AG08395 (cell line): ENCODE measurements around the gene OSBP2.

ENCODE experiments used
- DNase-seq: peaks from one replicate; pipeline ENCODE4 v3.0.0; 2012; ENCODE audit warnings: mixed read lengths, low spot score

OSBP2 gene

DNA sequence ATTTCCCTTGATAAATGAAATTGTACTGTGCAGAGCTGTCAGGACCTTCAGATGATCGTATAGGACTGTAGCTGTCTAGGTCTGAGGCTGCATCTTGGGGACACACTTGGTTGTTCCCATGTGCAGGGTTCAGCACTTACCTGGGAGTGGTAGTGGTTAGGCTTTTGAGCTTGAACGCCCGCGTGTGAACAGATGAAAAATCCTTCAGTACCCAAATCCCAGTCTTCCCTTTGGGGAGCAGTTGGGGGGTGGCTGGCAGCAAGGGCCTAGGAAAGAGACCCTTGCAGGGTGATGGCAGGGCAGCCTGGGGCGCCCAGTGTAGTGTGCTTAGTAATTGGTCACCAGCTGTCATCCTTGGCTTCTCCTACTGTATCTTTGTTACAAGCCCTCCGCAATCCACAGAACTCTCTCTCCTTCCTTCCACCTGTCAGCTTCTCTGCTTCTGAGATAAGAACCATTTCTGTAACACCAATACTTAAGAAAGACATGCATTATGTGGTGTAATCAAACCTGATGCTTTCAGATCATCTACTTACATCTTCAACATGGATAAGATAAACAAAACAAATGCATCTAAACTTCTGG, 209.3 kb downstream of the OSBP2 start:
- DNase-seq: no peak

- no peak for DNase-seq
These were observed 211.1 kb downstream of the OSBP2 start for GRCh38 chr22:30905696-30906341.

DNA sequence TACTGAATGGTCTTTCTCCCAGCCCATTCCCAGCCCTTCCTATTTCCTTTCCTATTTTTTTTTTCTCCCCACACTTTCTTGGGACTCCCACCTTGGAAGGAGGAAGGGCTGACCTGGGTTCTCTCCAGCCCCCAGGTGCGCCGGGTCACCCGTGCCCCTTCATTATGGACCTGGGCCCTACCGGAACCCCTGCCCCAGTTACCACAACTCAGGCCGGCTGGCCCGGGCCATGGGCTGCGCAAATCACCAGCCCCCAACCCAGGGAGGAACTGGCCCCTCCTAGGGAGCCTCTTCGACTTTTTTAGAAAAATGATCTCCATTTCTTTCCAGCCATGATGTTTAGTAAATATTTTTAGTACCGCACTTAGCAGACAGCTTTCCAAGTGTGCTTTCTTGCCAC, 211.7 kb downstream of the OSBP2 start:
- no peak for DNase-seq

DNA sequence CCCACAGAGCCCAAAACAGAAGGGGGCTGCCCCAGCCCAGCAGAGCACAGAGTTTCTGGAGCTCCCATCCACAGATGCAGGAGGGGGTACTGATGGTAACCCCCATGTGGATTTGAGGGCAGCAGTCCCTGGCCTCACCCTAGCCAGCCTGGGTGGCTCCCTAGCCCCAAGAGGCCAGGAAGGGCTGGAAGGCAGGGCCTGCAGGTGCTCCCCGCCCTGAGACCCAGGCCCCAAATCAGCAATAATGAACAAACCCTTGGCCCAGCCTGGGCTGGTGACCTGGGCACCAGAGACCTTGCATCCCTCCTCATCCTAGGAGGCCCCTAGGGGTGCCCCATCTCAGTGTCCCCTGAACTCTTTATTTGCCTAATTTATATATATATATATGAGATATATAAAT, 212.3 kb downstream of the OSBP2 start:
- DNase-seq: no peak

DNA sequence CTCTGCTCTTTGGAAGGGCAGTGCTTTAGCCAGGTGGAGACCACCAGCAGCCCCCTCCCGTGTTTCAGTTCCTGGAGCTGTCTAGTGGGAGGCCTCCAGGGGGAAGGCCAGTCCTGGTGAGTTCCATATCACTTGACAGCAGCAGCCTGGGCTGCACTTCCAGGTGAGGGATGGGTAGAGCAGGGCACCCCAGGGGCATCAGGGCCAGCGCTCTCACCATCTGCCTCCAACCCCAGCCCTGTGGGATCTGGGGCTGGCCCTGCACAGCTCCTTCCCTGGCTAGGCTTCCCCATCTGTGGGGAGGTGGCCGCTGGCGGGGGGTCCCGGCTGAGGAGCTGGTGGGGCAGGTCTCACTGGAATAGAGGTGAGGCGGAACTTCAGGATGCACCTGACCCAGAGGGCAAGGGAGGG, 213.4 kb downstream of the OSBP2 start:
- no peak for DNase-seq

- no peak for DNase-seq
These were observed 214.6 kb downstream of the OSBP2 start for GRCh38 chr22:30909306-30909705.

GRCh38 chr22:30910358-30910757, 215.7 kb downstream of the OSBP2 start:
- no peak for DNase-seq

- no peak for DNase-seq
These were observed 224.1 kb downstream of the OSBP2 start for GRCh38 chr22:30918761-30919160.

GRCh38 chr22:30919973-30920372, 225.3 kb downstream of the OSBP2 start:
- DNase-seq: no peak

DNA sequence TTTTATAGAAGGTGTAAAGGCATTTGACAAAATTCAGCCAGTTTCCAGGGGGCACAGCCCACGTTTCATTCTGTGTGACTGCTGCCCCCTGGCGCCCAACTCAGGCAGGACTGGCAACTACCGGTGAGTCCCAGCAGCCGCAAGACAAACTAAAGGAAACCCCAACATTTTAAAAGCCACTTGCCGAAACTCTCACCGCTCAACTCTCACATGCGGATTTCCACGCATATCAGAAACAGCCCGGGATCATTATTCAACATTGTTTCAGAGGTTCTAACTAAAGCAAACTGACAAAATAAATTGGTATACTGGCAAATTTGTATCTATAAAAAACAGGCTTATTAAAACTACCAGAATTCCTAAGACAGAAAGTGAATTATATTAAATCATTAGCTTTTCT, 225.7 kb downstream of the OSBP2 start:
- DNase-seq: peak; percentile 81

GRCh38 chr22:30921108-30921507, 226.4 kb downstream of the OSBP2 start:
- no peak for DNase-seq

DNA sequence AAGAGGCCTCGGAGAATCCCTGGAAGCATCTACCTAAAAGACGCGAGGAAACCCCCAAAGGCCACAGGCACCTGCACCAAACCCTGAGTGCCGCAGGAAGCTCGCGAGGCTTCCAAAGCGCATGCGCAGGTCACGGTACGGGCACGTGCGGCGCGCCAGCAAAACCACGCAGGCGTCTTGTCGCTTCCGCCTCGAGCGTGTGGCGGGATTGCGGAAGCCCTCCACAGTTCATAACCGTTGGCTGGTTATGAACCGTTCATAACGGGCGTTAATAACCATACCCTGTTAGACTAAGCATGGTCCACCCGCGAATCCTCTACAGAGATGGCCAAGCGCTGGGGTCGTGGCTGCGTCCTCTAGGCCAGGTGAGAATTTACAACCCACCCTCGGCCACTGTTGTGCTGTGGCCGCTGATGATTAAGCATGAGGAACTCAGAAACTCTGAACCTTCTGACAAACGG, 227.5 kb downstream of the OSBP2 start:
- peak; percentile 61 for DNase-seq

GRCh38 chr22:30923168-30923900, 228.7 kb downstream of the OSBP2 start:
- no peak for DNase-seq

GRCh38 chr22:30925667-30926066, 231.0 kb downstream of the OSBP2 start:
- DNase-seq: no peak

DNA sequence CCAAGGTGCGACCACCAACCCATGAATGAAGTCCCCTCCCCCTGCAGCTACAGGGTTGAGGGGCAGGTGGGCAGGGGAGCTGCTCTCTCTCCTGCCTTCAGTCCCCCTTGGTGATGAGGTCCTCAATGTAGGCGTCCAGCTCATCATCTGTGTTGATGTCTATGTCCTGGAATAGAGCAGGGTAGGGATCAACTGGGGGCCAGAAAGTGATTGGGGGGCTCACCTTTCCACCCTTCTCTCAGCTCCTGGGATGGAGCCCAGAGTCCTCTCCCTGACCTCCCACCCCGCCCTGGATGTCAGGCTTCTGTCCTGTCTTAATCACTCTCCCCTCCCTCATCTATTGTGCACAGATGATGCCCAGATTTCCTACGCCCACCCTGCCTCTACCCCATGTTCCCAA, 232.0 kb downstream of the OSBP2 start:
- no peak for DNase-seq

GRCh38 chr22:30927806-30928205, 233.1 kb downstream of the OSBP2 start:
- no peak for DNase-seq

GRCh38 chr22:30928401-30928800, 233.7 kb downstream of the OSBP2 start:
- DNase-seq: no peak

DNA sequence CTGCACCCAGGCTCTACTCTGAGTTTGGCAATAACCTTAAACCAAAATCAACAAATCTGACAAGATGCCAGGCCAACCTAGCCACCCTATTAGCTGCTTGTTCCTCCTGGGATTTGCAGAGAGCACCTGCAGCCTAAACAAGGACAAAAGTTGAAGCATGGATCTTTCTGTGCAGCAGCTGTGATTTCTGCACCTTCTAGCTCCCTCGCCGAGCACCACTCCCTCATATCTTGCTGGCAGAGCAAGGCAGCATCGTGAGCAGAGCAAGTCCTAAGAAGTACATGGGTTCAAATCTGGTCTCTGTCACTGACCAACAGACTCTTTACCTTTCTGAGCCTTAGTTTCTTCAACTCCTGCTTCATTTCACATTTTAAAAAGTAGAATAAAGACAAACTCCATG, 235.6 kb downstream of the OSBP2 start:
- no peak for DNase-seq

DNA sequence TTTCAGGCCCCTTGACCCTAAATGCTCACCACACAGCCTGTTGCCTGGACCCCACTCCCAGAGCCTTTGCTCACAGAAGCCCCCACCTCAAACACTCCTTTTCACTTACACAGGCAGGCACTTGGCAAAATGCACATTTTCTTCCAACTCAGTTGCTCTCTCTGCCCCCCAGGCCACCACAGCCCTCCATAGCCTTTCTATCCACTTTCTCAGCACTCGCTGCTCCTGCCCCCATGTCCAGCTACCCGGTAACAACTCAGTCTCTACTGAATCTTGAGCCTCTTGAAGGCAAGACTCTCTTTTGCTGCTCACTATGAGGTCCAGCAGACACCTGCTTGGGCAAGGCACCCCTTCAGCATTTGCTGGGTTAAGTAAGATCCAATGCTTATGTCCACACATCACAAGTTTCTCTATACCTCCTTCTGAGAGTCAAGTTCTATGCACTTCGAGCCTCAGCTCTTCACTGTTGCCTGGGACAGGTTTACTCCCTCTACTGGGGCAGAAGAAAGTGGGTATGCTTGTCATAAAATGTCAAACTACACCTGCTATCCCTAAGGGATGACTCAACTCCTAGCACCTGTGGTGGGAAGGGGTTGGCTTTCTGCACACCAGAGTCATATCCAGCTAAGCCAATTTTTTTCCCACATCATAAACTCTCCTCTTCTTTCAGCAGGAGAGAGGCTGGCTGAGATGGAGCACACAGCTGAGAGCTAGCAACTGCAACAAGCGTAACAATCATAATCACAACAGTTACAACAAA, 237.0 kb downstream of the OSBP2 start:
- DNase-seq: no peak

DNA sequence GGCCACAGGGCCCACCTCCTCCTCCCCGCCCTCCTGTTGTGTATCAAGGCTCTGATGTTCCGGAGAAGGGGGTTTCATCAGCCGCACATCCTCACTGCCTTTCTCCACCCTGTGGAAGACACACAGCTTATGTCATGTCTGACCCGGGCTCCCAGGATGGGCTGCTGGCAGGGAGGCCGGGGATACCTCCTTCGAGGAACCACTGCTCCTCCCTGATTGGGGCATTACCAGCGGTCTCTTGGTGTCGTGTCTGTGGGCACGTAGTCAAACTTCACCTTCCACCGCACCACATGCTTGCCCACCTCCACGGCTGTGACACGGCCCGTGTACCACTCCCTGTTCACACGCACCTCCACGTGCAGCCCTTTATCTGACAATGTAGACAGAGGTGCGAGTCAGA, 238.0 kb downstream of the OSBP2 start:
- DNase-seq: no peak

DNA sequence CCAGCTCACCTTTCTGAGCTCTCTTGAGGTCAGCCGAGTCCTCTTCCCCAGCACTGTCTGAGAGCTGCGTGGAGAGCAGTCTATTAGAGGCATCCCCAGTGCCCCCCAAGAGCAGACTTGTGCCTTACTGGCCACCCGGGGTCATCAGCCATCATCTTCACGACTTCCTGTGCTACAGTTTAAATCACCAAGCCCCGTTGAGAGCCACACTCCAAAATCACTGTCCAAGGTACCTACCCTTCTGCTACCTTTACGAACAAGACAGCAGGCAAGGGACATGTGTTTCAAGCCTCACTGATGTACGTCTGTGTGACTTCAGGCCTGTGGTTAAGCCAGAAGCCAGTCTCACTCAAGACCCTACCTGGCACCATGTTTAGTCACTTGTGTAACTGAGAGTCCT, 238.8 kb downstream of the OSBP2 start:
- DNase-seq: no peak

GRCh38 chr22:30934053-30934452, 239.4 kb downstream of the OSBP2 start:
- DNase-seq: no peak
